H7 (cell line): Measurements from ENCODE around the gene SPRED2. TPM values are rescaled to one million over a fixed set of nuclear protein-coding genes. Genes with fewer than 3 reads are reported as not detected.

Source experiments
- DNase-seq: peaks from one replicate; pipeline ENCODE4 v3.0.0; 2012
- H3K27me3 ChIP-seq: 2 replicates; pipeline ENCODE4 v1.6.0; 2011; ENCODE audit warnings: mild to moderate bottlenecking, low read length; ENCODE audit not compliant: control insufficient read depth, insufficient read depth
- H3K36me3 ChIP-seq: replicated peaks from 2 replicates; pipeline ENCODE4 v1.5.1; 2011; ENCODE audit warnings: low read length; ENCODE audit not compliant: control insufficient read depth, insufficient read depth
- H3K4me3 ChIP-seq: 2 replicates; pipeline ENCODE4 v1.5.1; 2011; ENCODE audit warnings: low read depth, mild to moderate bottlenecking, control low read depth, low read length, moderate library complexity; ENCODE audit not compliant: insufficient read depth
- total RNA-seq: library from RNA; depleted of rRNA; stranded (reverse); fragments of >200 nt; shearing (Covaris generic); gene quantifications from 2 replicates; pipeline ENCODE4 v1.2.3, GENCODE V29; 2014; rRNA removed

SPRED2 gene
- 15.1 and 16.1 TPM in 2 replicates for total RNA-seq

GRCh38 chr2:65432227-65433190 lies at the start of gene SPRED2:
Gene SPRED2, minus strand, starts transcription at chr2:65432599. Its CDS starts 612 bp downstream, at chr2:65431987.
- Histone ChIP-seq H3K4me3 (peak within 1 kb of the TSS; percentile 86), H3K36me3 (no peaks in the 10 kb centered on the region), H3K27me3 (peaks cover 21% of the 10 kb centered on the region; the same call in 1 of the 2 replicates)
- peak; percentile 91 for DNase-seq

DNA sequence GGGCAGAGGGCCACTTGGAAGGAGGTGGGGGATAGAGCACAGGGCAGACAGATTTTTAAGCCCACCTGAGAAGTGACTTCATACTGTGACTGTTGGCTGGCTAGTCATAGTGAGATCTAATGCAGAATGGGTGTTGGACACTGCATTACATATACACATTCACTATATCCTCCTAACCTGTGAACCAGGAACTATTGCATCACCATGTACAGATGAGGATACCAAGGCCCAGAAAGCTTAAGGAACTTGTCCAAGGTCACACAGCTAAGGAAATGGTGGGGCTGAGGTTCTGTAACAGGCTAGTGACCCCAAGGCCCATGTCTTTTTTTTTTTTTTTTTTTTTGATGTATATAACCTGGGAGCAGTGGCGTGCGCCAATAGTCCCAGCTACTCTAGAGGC lies 49.6 kb upstream of the SPRED2 start:
- no peaks in the 10 kb centered on the region for H3K36me3 ChIP-seq
- H3K27me3 ChIP-seq, result no peaks in the 10 kb centered on the region
- DNase-seq, result no peak
- H3K4me3 ChIP-seq, result no peak overlapping the region

- DNase-seq, result peak; percentile 21
- H3K36me3 ChIP-seq, result no peaks in the 10 kb centered on the region
- no peaks in the 10 kb centered on the region for H3K27me3 ChIP-seq
- no peak overlapping the region for H3K4me3 ChIP-seq
These were observed 47.1 kb upstream of the SPRED2 start for GRCh38 chr2:65479524-65479923.

- Histone ChIP-seq H3K27me3 (no peaks in the 10 kb centered on the region), H3K36me3 (no peaks in the 10 kb centered on the region), H3K4me3 (no peak overlapping the region)
- no peak for DNase-seq
These were observed 46.2 kb upstream of the SPRED2 start for GRCh38 chr2:65478498-65479135.

DNA sequence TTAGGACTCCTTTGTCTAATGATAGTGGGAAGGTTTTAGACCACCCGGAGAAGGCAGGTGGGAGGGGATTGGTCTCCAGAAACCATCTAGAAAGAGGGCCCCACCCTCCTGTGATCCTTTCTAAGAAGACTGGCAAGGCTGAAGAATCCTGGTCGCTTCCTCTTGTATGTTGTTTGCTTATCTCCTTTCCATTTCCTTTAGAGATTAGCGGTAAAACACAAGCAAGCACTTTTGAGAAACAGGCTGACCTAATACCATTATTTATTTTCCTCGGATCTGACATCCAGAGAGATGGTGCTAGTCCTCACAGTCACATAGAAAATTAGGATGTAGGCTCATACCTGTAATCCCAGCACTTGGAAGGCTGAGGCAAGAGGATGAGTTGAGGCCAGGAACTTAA lies 45.2 kb upstream of the SPRED2 start:
- no peaks in the 10 kb centered on the region for H3K36me3 ChIP-seq
- H3K4me3 ChIP-seq, result no peak overlapping the region
- H3K27me3 ChIP-seq, result no peaks in the 10 kb centered on the region
- DNase-seq, result no peak

GRCh38 chr2:65476778-65477177 lies 44.4 kb upstream of the SPRED2 start:
- Histone ChIP-seq H3K36me3 (no peaks in the 10 kb centered on the region), H3K27me3 (no peaks in the 10 kb centered on the region), H3K4me3 (no peak overlapping the region)
- no peak for DNase-seq

DNA sequence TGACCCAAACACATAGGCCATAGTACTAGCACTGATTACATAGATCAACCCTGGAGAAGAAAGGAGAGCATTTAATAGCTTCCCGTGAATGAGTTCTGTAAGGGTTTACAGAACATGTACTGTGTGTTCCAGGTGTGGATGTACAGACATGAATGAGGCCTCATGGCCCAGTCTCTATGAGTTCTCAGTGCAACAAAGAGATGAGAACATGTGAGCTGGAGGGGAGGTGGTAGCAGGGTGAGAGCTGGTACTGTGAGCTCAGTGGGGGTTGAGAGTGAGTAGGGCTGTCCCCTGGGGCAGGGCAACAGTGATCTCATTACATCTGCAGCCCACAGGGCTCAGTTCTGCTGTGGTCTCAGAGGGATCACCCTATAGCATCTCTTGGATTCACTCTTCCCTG lies 42.6 kb upstream of the SPRED2 start:
- Histone ChIP-seq H3K27me3 (no peaks in the 10 kb centered on the region), H3K4me3 (no peak overlapping the region)

DNA sequence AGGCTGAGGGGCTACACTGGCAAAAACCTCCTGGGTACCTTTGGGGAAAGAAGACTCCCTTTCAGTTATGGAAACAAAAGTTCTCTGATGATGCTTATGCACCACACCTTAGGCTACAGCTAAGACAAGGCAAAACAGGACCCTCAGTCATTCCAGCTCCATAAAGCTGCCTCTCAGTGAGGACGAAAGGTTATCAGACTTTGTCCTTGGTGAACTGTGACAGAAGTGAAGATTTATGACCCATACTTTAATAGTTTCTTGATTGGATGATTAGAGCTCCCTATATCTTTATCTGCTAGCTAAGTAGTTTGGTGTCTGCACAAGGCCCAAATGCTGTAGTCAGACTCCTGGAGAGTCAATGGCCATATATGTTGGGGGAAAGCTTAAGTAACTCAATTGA lies 40.6 kb upstream of the SPRED2 start:
- no peak for DNase-seq
- H3K36me3 ChIP-seq, result no peaks in the 10 kb centered on the region
- no peak overlapping the region for H3K4me3 ChIP-seq
- H3K27me3 ChIP-seq, result no peaks in the 10 kb centered on the region

More for the DNA sequence above, 42.6 kb upstream of the SPRED2 start:
- no peak for DNase-seq
- no peaks in the 10 kb centered on the region for H3K36me3 ChIP-seq

- H3K27me3 ChIP-seq, result no peaks in the 10 kb centered on the region
These were observed 39.0 kb upstream of the SPRED2 start for GRCh38 chr2:65471409-65471808.

GRCh38 chr2:65466551-65466950 lies 34.2 kb upstream of the SPRED2 start:
- Histone ChIP-seq H3K4me3 (no peak overlapping the region), H3K36me3 (no peaks in the 10 kb centered on the region), H3K27me3 (no peaks in the 10 kb centered on the region)
- DNase-seq, result no peak

More at GRCh38 chr2:65471409-65471808, 39.0 kb upstream of the SPRED2 start:
- no peaks in the 10 kb centered on the region for H3K36me3 ChIP-seq
- no peak overlapping the region for H3K4me3 ChIP-seq
- no peak for DNase-seq

DNA sequence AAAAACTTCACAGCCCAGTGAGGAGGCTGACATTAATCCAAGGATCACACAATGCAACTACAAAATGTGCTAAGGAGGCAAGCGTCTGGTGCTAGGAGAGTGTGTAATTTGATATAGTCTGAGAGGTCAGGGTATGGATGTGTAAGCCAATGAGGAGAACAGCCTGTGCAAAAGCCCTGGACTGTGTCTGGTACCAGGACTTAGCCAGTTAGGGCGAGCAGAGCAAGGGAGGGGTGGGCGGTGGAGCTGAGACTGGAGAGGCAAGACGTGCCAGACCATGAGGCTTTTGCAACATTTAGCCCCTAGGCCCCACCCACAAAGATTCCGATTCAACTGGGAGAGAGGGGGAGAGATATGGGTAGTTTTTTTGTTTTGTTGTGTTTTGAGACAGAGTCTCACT lies 33.5 kb upstream of the SPRED2 start:
- Histone ChIP-seq H3K27me3 (no peaks in the 10 kb centered on the region), H3K4me3 (no peak overlapping the region), H3K36me3 (no peaks in the 10 kb centered on the region)
- no peak for DNase-seq

DNA sequence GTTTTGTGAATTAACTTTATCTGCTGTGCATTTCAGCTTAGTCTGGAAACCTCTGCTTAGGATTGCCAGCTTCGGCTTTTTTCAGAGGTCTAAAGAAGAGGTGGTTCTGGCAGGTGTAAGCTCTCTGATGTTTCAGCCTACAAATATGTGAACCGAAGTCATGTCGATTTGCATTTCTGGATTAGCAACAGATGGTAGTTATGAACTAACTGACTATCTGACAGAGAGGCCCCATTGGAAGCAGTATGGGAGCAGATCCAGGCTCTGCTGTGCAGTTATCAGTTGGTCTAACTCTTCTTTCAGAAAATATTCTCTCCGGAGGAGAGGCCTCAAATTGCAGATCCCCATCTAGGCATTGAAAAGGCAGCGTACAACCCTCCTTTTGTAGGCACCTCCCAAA lies 32.7 kb upstream of the SPRED2 start:
- H3K27me3 ChIP-seq, result no peaks in the 10 kb centered on the region
- no peaks in the 10 kb centered on the region for H3K36me3 ChIP-seq
- H3K4me3 ChIP-seq, result no peak overlapping the region
- DNase-seq, result no peak

GRCh38 chr2:65464604-65465003 lies 32.2 kb upstream of the SPRED2 start:
- no peak for DNase-seq
- Histone ChIP-seq H3K4me3 (no peak overlapping the region), H3K36me3 (no peaks in the 10 kb centered on the region), H3K27me3 (no peaks in the 10 kb centered on the region)

- no peak for DNase-seq
- Histone ChIP-seq H3K36me3 (no peaks in the 10 kb centered on the region), H3K4me3 (no peak overlapping the region), H3K27me3 (no peaks in the 10 kb centered on the region)
These were observed 26.6 kb upstream of the SPRED2 start for GRCh38 chr2:65458999-65459398.

- H3K4me3 ChIP-seq, result no peak overlapping the region
- no peaks in the 10 kb centered on the region for H3K36me3 ChIP-seq
- no peak for DNase-seq
- H3K27me3 ChIP-seq, result no peaks in the 10 kb centered on the region
These were observed 24.5 kb upstream of the SPRED2 start for GRCh38 chr2:65456886-65457285.
